Central memory CD8-positive, alpha-beta T cell (primary cell): ENCODE data around the gene CXCR5.

Experiments
- ATAC-seq: fragments of 150-1000 bp; cut with Tn5 transposase; replicated peaks from 2 replicates; pipeline ENCODE4 v1.10.0; 2022; ENCODE audit warnings: mild to moderate bottlenecking, moderate FRiP score, moderate number of reproducible peaks; ENCODE audit not compliant: poor library complexity, severe bottlenecking; ENCODE audit errors: extremely low read depth
- DNase-seq, 2 donors: peaks; one replicate each; pipeline ENCODE4 v3.0.0; 2021; ENCODE audit warnings: low spot score in 2 of 2
- H3K27ac Mint-ChIP-seq: one replicate; pipeline ENCODE4 v1.8.0; 2022; ENCODE audit warnings: low read depth, mild to moderate bottlenecking, moderate library complexity, mixed read lengths
- H3K27me3 Mint-ChIP-seq: one replicate; pipeline ENCODE4 v1.8.0; 2022; ENCODE audit warnings: mixed read lengths
- H3K36me3 Mint-ChIP-seq: one replicate; pipeline ENCODE4 v1.8.0; 2022; ENCODE audit warnings: mild to moderate bottlenecking, moderate library complexity, mixed read lengths; ENCODE audit not compliant: insufficient read depth
- H3K4me1 Mint-ChIP-seq: one replicate; pipeline ENCODE4 v1.8.0; 2022; ENCODE audit warnings: mixed read lengths
- H3K4me3 Mint-ChIP-seq: one replicate; pipeline ENCODE4 v1.8.0; 2022; ENCODE audit warnings: mild to moderate bottlenecking, moderate library complexity, mixed read lengths
- H3K9me3 Mint-ChIP-seq: one replicate; pipeline ENCODE4 v1.8.0; 2022; ENCODE audit warnings: mixed read lengths

The CXCR5 gene

DNA sequence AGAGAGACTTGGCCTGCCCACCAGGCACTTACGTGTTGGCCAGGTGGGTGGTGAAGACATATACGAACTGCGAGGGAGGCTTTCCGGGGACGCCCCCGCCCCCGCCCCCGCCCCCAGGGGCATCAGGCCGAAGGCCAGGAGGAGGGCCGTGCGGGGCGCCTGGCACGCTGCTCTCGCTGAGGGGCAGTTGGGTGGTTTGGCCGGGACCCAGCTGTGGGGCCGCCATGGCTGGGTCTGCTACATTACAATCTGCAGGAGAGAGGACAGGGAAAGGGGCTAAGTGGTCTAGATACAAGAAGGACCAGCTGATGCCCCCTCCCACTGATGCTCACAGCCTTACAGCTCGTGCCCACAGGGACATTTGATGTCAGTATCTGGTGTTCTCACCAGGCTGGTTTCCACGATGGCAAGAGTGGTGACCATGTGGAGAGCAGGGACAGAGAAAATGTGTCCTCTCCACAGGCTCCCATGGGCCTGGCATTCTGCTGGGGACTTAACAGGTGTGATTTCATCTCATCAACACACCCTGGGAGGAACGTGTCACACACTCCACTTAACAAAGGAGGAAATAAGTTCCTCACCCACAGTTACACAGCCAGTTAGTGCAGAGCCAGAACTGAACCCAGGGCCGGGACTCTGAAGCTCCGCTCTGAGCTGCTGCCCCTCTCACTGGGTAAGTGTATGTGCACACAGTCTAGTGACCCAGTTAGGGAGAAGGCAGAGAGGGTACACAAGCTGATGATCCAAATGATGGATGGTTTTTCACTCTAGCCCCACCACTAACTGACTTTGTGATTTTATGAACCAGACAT, 19.7 kb downstream of the CXCR5 start:
- DNase-seq: no peak
- H3K27ac Mint-ChIP-seq: no peak overlapping the region
- H3K4me3 Mint-ChIP-seq: no peak overlapping the region
- peaks cover 44% of the 10 kb centered on the region for H3K4me1 Mint-ChIP-seq
- no peak for ATAC-seq
- peaks cover 79% of the 10 kb centered on the region for H3K36me3 Mint-ChIP-seq
- H3K27me3 Mint-ChIP-seq: no peaks in the 10 kb centered on the region
- H3K9me3 Mint-ChIP-seq: no peaks in the 10 kb centered on the region

DNA sequence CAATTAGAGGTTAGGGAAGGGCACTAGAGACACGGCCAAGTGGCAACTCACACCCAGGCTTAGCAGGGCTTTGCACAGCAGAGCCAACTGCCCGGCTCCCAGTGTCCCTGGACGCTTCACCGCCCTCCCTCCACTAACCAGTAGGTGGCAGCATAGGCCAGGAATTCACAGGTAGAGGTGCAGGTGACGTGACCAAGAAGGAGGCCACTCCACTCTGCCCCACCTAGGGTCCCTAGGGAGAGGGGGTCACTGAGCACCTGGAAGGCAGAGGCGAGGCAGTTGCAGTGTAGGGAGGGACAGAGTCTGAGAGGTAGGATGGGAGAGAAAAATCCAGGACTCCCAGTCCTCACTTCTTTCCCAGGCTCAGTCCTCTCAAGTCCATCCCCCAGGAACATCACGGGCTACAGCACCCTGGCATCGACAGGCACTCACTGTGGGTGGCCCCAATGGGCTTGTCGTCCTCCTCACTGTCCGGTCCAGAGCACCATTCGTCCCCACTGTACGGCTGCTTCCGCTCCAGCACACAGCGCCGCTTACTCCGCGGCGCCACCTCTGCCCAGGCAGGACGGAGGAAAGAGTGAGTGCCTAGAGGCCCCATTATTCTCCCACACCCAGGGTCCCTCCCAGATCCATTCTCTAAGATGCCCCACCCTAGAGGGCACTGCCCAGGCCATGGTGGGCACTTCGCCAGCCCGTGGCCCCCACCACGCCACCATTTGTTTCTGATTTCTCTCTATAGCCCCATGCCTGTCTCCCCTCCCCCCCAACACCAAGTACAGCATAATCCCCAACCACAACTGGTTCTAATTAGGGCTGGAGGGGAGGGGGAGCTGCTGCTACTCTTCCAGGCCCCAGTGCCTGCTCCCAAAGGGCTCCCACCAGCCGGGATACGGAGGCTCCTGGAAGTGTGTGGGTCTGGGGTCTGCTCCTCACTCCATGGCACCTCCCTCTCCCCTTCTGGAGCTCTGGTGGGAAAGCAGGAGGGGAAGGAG, 23.7 kb downstream of the CXCR5 start:
- no peaks in the 10 kb centered on the region for H3K9me3 Mint-ChIP-seq
- DNase-seq: peak; percentile 82 to 93
- no peaks in the 10 kb centered on the region for H3K27me3 Mint-ChIP-seq
- peak overlapping the region; percentile 93 for H3K27ac Mint-ChIP-seq
- ATAC-seq: peak; percentile 50
- H3K4me1 Mint-ChIP-seq: peaks cover 49% of the 10 kb centered on the region
- peaks cover 67% of the 10 kb centered on the region for H3K36me3 Mint-ChIP-seq
- H3K4me3 Mint-ChIP-seq: peak overlapping the region; percentile 36

DNA sequence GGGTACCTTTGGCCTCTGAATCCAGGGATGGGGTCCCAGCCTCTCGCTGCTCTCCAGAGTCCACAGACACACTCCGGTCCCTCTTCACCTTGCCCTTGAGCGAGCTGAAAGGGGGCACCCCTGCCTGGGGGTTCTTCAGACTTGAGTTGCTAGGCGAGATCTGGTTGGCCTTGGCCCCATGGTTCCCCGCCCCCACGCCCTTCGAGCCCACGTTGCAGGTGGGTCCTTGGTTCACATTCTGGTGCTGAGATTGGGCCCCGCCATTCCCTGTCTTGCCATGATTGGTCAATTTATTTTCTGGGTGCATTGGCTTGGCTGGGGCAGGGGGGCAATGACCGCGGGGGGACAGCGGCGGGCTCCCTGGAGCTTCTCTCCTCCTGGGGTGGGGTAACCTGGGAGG, 24.6 kb downstream of the CXCR5 start:
- H3K27me3 Mint-ChIP-seq: no peaks in the 10 kb centered on the region
- H3K36me3 Mint-ChIP-seq: peaks cover 64% of the 10 kb centered on the region
- DNase-seq: no peak
- H3K4me3 Mint-ChIP-seq: no peak overlapping the region
- no peaks in the 10 kb centered on the region for H3K9me3 Mint-ChIP-seq
- H3K27ac Mint-ChIP-seq: peak overlapping the region; percentile 93
- peaks cover 53% of the 10 kb centered on the region for H3K4me1 Mint-ChIP-seq
- no peak for ATAC-seq

GRCh38 chr11:118908901-118909618, 25.4 kb downstream of the CXCR5 start:
- Mint-ChIP-seq H3K4me1 (peaks cover 53% of the 10 kb centered on the region), H3K36me3 (peaks cover 64% of the 10 kb centered on the region), H3K27me3 (no peaks in the 10 kb centered on the region), H3K4me3 (peak overlapping the region; percentile 54), H3K27ac (peak overlapping the region; percentile 93), H3K9me3 (no peaks in the 10 kb centered on the region)
- DNase-seq: no peak
- ATAC-seq: no peak

- Mint-ChIP-seq H3K36me3 (peaks cover 65% of the 10 kb centered on the region), H3K27ac (peak overlapping the region; percentile 93), H3K4me3 (no peak overlapping the region), H3K9me3 (no peaks in the 10 kb centered on the region), H3K27me3 (no peaks in the 10 kb centered on the region), H3K4me1 (peaks cover 60% of the 10 kb centered on the region)
- ATAC-seq (no peak), DNase-seq (no peak)
Observed at GRCh38 chr11:118909619-118910308, 26.1 kb downstream of the CXCR5 start.

- H3K27ac Mint-ChIP-seq: peak overlapping the region; percentile 99
- peaks cover 68% of the 10 kb centered on the region for H3K4me1 Mint-ChIP-seq
- peak overlapping the region; percentile 84 for H3K4me3 Mint-ChIP-seq
- H3K27me3 Mint-ChIP-seq: no peaks in the 10 kb centered on the region
- peaks cover 63% of the 10 kb centered on the region for H3K36me3 Mint-ChIP-seq
- DNase-seq (peak in 1 of 2 donors; percentile 57), ATAC-seq (peak; percentile 20)
- H3K9me3 Mint-ChIP-seq: no peaks in the 10 kb centered on the region
Observed at GRCh38 chr11:118910309-118911112, 26.8 kb downstream of the CXCR5 start.

DNA sequence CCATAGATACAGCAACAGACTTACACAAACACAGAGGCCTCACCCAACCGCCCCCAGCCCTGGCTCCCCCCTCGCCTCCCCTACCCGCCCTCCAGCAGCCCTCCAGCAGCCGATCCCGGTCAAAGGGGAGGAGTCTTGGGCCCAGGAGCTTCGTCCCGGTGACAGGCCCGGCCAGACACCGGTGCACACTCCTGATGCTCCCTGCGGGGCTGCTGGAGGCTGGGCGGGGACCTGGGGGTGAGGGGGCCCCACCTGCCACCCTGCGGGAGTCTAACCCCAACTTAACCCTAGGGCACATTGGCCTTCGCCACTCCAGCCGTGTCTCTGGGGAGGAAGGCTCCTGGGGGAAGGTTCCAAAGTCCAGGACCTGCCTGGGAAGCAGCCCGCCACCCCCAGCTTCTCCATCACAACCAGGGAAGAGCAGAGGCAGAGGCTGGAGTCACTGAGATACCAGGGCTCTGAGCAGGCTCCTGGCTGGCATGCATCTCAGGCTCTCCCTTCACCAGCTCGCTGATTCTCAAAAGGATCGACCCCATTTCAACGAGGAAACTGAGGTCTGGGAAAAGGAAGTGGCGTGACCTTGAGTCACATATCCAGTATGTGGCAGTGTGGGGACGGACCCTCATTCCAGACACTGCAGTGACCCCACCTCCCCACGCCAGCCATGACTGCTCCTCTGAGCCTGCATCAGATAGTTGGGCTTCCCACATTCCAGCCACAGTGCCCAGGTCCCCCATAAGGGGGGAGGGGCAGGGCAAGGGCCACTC, 27.6 kb downstream of the CXCR5 start:
- DNase-seq (no peak), ATAC-seq (no peak)
- peaks cover 74% of the 10 kb centered on the region for H3K4me1 Mint-ChIP-seq
- H3K36me3 Mint-ChIP-seq: peaks cover 56% of the 10 kb centered on the region
- peak overlapping the region; percentile 84 for H3K4me3 Mint-ChIP-seq
- H3K9me3 Mint-ChIP-seq: no peaks in the 10 kb centered on the region
- no peaks in the 10 kb centered on the region for H3K27me3 Mint-ChIP-seq
- H3K27ac Mint-ChIP-seq: peak overlapping the region; percentile 99

DNA sequence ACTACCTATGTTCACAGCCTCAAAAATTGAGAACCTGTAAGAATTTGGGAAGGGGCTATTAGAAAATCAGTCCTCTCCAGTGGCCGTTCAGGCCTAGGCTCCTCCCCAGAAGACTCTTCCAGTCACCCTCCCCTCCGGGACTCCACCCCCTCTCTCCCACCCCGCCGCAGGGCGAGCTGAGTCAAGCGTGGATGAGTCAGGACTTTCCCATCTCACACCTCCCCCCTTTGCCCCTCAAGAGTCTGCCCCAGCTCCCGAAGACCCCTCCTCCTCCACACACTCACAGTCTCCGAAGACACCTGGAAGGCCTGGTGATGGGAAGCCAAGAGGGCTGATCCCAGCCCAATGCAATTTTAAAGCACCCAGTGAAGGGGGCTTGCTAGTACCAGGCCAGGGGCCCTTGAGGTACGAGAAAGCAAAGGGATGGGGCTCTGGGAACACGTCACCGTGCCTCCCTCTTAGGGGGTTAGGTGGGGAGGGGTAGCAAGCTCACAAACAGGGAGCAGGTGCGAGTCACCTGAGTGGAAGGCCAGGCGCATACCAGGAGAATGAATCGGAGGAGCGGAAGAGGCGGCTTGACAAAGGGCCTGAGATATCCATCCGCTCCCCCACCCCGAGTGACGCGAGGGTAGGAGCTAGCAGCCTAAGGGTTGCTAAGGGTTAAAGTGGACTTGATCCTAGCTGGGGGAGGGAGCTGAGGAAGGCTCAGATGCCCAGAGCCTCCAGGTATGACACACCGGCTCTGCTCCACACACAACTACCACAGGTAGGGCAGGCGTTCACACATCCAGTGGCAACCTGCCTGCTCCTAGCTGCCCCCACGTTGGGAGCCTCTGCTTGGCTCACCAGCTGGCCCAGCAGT, 28.4 kb downstream of the CXCR5 start:
- ATAC-seq (no peak), DNase-seq (peak in 1 of 2 donors; percentile 36)
- Mint-ChIP-seq H3K36me3 (peaks cover 56% of the 10 kb centered on the region), H3K27me3 (no peaks in the 10 kb centered on the region), H3K27ac (peak overlapping the region; percentile 99), H3K4me3 (peak overlapping the region; percentile 84), H3K4me1 (peaks cover 74% of the 10 kb centered on the region), H3K9me3 (no peaks in the 10 kb centered on the region)

GRCh38 chr11:118912742-118913410, 29.2 kb downstream of the CXCR5 start:
- Mint-ChIP-seq H3K36me3 (peaks cover 55% of the 10 kb centered on the region), H3K27ac (peak overlapping the region; percentile 99), H3K27me3 (no peaks in the 10 kb centered on the region), H3K9me3 (no peaks in the 10 kb centered on the region), H3K4me3 (peak overlapping the region; percentile 84), H3K4me1 (peaks cover 74% of the 10 kb centered on the region)
- ATAC-seq (no peak), DNase-seq (no peak)
